Stimulated activated CD8-positive, alpha-beta memory T cell treated with anti-CD3 and anti-CD28 coated beads, Interleukin-7, amount 100 ng/mL, for 24 hours (primary cell): ENCODE data around the gene SMO.
"Not testable (repeated sequence)": the region's sequence is repeated elsewhere in the genome, so short reads cannot be mapped to it uniquely, and the experiment has no call there.

Source experiments
- DNase-seq: peaks from one replicate; pipeline ENCODE4 v3.0.0-alpha.2; 2020; ENCODE audit warnings: low read depth

Gene SMO

GRCh38 chr7:129240119-129240820 lies 51.8 kb downstream of the SMO start:
- DNase-seq, result no peak

- DNase-seq, result no peak
These were observed 55.8 kb downstream of the SMO start for GRCh38 chr7:129244220-129244619.

GRCh38 chr7:129245533-129245932 lies 57.1 kb downstream of the SMO start:
- no peak for DNase-seq

GRCh38 chr7:129247087-129247486 lies 58.7 kb downstream of the SMO start:
- DNase-seq, result no peak

- DNase-seq, result no peak
These were observed 63.7 kb downstream of the SMO start for GRCh38 chr7:129252128-129252527.

GRCh38 chr7:129252603-129253002 lies 64.2 kb downstream of the SMO start:
- DNase-seq, result not testable (repeated sequence)

- DNase-seq, result no peak
These were observed 67.4 kb downstream of the SMO start for GRCh38 chr7:129255800-129256199.

- no peak for DNase-seq
These were observed 67.8 kb downstream of the SMO start for GRCh38 chr7:129256221-129256620.

- no peak for DNase-seq
These were observed 68.7 kb downstream of the SMO start for GRCh38 chr7:129257168-129257567.

- no peak for DNase-seq
These were observed 70.4 kb downstream of the SMO start for GRCh38 chr7:129258649-129259389.

- DNase-seq, result no peak
These were observed 73.9 kb downstream of the SMO start for GRCh38 chr7:129262324-129262723.
